Common myeloid progenitor, CD34-positive (primary cell): ENCODE data around the gene ACTR1A.
"Not testable (repeated sequence)": the region's sequence is repeated elsewhere in the genome, so short reads cannot be mapped to it uniquely, and the experiment has no call there.

ENCODE experiments used
- CTCF ChIA-PET: fragments of 350-600 bp; sonication (Branson Sonifier 250); formaldehyde crosslinking; loops from one replicate; lab custom pipeline; 2021; ENCODE audit warnings: antibody characterized with exemption; lab: Charles Lee
- POLR2A ChIA-PET: fragments of 350-600 bp; sonication (Branson Sonifier 250); formaldehyde crosslinking; loops from one replicate; lab custom pipeline; 2021; ENCODE audit warnings: antibody characterized with exemption; lab: Charles Lee
- DNase-seq, 3 donors: peaks; one replicate each; pipeline versions ENCODE4 v3.0.0 to v3.0.0-alpha.2; 2013
- H3K27ac ChIP-seq, 2 experiments: 1 replicate in 1 of 2; 2 replicates in 1 of 2; pipeline ENCODE4 v1.7.0; 2013; ENCODE audit warnings: inconsistent platforms in 2 of 2, low read length in 2 of 2, mild to moderate bottlenecking in 2 of 2, low read depth in 1 of 2, moderate library complexity in 1 of 2; ENCODE audit not compliant: severe bottlenecking in 2 of 2, insufficient read depth in 1 of 2, poor library complexity in 1 of 2
- H3K27me3 ChIP-seq, 5 experiments: replicated peaks in 2 of 5; 1 replicate in 3 of 5; 2 replicates in 2 of 5; pipeline versions ENCODE4 v1.6.1 to v1.7.0; 2013; ENCODE audit warnings: low read length in 4 of 5, mild to moderate bottlenecking in 2 of 5, moderate library complexity in 2 of 5, inconsistent platforms in 1 of 5; ENCODE audit not compliant: insufficient read depth in 5 of 5, control insufficient read depth in 4 of 5
- H3K36me3 ChIP-seq, 4 experiments: 1 replicate in 2 of 4; 2 replicates in 2 of 4; pipeline versions ENCODE4 v1.6.1 to v1.7.0; 2013; ENCODE audit warnings: low read length in 3 of 4, control low read depth in 1 of 4, mild to moderate bottlenecking in 1 of 4; ENCODE audit not compliant: control insufficient read depth in 4 of 4, insufficient read depth in 4 of 4
- H3K4me1 ChIP-seq, 4 experiments: 1 replicate in 3 of 4; 2 replicates in 1 of 4; pipeline versions ENCODE4 v1.6.1 to v1.7.1; 2013; ENCODE audit warnings: low read length in 3 of 4, mild to moderate bottlenecking in 3 of 4, control low read depth in 1 of 4, inconsistent platforms in 1 of 4, moderate library complexity in 1 of 4; ENCODE audit not compliant: control insufficient read depth in 4 of 4, insufficient read depth in 4 of 4; ENCODE audit errors: control extremely low read depth in 1 of 4
- H3K4me3 ChIP-seq, 7 experiments: 1 replicate in 4 of 7; 2 replicates in 3 of 7; pipeline versions ENCODE4 v1.5.1 to v1.7.0; 2013; ENCODE audit warnings: mild to moderate bottlenecking in 7 of 7, low read length in 6 of 7, moderate library complexity in 6 of 7, inconsistent platforms in 2 of 7, low read depth in 2 of 7, control low read depth in 1 of 7; ENCODE audit not compliant: insufficient read depth in 4 of 7, control insufficient read depth in 1 of 7; ENCODE audit errors: extremely low read depth in 1 of 7
- H3K9me3 ChIP-seq, 5 experiments: 1 replicate in 4 of 5; 2 replicates in 1 of 5; pipeline versions ENCODE4 v1.6.1 to v1.7.1; 2013; ENCODE audit warnings: low read length in 4 of 5, mild to moderate bottlenecking in 2 of 5, inconsistent platforms in 1 of 5, low read depth in 1 of 5, moderate library complexity in 1 of 5; ENCODE audit not compliant: control insufficient read depth in 4 of 5, insufficient read depth in 2 of 5; ENCODE audit errors: control extremely low read depth in 1 of 5
- WGBS: methylation state at CpG from one replicate; pipeline ENCODE4 v1.1.5; 2013; ENCODE audit not compliant: insufficient coverage; 5-methylcytosine and 5-hydroxymethylcytosine counted together

Gene ACTR1A

DNA sequence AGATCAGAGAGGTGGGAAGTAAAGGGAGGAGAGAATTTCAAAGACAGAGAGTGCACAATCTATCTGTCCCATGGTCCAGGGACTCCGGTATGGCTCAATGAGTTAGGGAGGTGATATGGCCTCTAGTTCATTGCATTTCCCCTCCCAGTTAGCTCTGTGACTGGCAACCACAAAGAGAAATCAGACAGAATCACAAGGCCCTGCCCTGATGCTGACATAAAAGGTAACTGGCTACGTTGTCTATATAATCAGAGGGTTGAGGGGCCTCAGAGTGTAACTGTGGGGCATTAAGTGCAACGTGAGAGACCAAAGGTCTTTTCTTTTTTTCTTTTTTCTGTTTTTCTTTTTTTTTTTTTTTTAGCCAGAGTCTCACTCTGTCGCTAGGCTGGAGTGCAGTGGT lies 43.9 kb downstream of the ACTR1A start:
- no CpG with 5 or more reads among the region's 4 CpGs for WGBS

GRCh38 chr10:102457591-102458150 lies 44.8 kb downstream of the ACTR1A start:
- Histone ChIP-seq H3K36me3 (peaks cover 4 to 24% (median 13%) of the 10 kb centered on the region in 4 experiments), H3K9me3 (no peaks in the 10 kb centered on the region), H3K27ac (no peak overlapping the region), H3K27me3 (peaks cover 0 to 7% (median 0%) of the 10 kb centered on the region in 5 experiments), H3K4me3 (no peak overlapping the region), H3K4me1 (peaks cover 0 to 27% (median 17%) of the 10 kb centered on the region in 4 experiments)
- POLR2A ChIA-PET, result no interaction called here
- CTCF ChIA-PET, result interaction anchor here (2.1 to 3.2 kb wide), 3 partner anchors 22 to 35 kb away, joined by 5 to 9 read pairs (median 6); partner anchors contain the start of gene CUEDC2
- WGBS, result 100% methylated on average over 7 of the region's 9 CpGs
- no peak for DNase-seq

More for the DNA sequence above, 43.9 kb downstream of the ACTR1A start:
- H3K27ac ChIP-seq, result no peak overlapping the region
- H3K4me3 ChIP-seq, result no peak overlapping the region
- peaks cover 0 to 25% (median 15%) of the 10 kb centered on the region in 4 experiments for H3K4me1 ChIP-seq
- DNase-seq, result no peak
- H3K36me3 ChIP-seq, result peaks cover 3 to 16% (median 8%) of the 10 kb centered on the region in 4 experiments
- ChIA-PET POLR2A (no interaction called here), CTCF (no interaction called here)
- H3K9me3 ChIP-seq, result no peaks in the 10 kb centered on the region
- H3K27me3 ChIP-seq, result peaks cover 0 to 15% (median 0%) of the 10 kb centered on the region in 5 experiments

DNA sequence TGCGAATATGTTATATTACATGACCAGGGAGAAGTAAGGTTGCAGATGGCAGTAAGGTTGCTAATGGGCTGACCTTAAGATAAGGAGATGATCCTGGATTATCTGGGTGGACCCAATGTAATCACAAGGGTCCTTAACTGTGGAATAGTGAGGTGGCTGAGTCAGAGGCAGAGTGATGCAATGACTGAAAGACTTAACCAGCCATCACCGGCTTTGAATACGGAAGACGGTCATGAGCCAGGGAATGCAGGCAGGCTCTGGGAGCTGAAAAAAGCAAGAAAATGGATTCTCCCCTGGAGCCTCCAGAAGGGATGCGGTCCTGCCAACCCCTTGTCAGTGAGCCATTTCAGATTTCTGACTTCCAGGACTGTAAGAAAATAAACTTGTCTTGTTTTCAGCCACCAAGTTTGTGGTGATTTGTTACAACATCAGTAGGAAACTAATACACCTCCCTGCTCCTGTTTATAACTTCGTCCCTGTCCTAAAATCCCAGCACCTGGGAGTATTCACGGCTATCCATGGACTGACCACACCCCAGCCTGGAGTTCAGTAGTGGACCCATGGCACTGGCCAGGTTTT lies 46.5 kb downstream of the ACTR1A start:
- H3K9me3 ChIP-seq, result no peaks in the 10 kb centered on the region
- DNase-seq, result no peak
- H3K27ac ChIP-seq, result no peak overlapping the region
- ChIA-PET POLR2A (no interaction called here), CTCF (interaction anchor here (0.5 to 3.2 kb wide), 5 partner anchors 21 to 36 kb away, joined by 3 to 9 read pairs (median 5); partner anchors contain the start of gene CUEDC2)
- WGBS, result 87% methylated on average over 6 of the region's 7 CpGs
- no peak overlapping the region for H3K4me3 ChIP-seq
- H3K27me3 ChIP-seq, result no peaks in the 10 kb centered on the region
- peaks cover 6 to 26% (median 15%) of the 10 kb centered on the region in 4 experiments for H3K4me1 ChIP-seq
- peaks cover 6 to 30% (median 16%) of the 10 kb centered on the region in 4 experiments for H3K36me3 ChIP-seq

GRCh38 chr10:102454662-102455487 lies 47.6 kb downstream of the ACTR1A start:
- 88% methylated on average over 8 of the region's 13 CpGs for WGBS
- H3K9me3 ChIP-seq, H3K4me3 ChIP-seq, H3K27me3 ChIP-seq, DNase-seq, H3K27ac ChIP-seq, POLR2A ChIA-PET: not testable (repeated sequence)
- Histone ChIP-seq H3K36me3 (peaks cover 6 to 30% (median 16%) of the 10 kb centered on the region in 4 experiments), H3K4me1 (peaks cover 6 to 28% (median 16%) of the 10 kb centered on the region in 4 experiments)
- CTCF ChIA-PET, result interaction anchor here (3.2 kb wide), 1 partner anchor 25 kb away, joined by 9 read pairs; no protein-coding TSS in a partner anchor

DNA sequence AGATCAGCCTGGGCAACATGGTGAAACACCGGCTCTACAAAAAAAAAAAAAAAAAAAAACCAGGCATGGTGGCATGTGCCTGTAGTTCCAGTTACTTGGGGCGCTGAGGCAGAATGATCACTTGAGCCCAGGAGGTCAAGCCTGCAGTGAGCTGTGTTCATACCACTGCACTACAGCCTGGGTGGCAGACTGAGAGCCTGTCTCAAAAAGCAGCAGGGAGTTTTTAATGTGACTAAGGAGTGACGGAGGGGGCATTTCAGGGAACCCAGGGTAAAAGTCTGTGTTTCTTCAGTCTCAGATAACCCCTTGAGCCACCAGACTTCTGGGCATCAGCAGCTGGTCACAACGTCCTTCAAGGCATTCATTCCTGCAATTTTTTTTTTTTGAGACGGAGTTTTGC lies 49.0 kb downstream of the ACTR1A start:
- Histone ChIP-seq H3K27ac (peak overlapping the region in 1 of 2 experiments; percentile 49), H3K27me3 (no peaks in the 10 kb centered on the region), H3K36me3 (peaks cover 6 to 30% (median 16%) of the 10 kb centered on the region in 4 experiments), H3K4me3 (no peak overlapping the region), H3K9me3 (no peaks in the 10 kb centered on the region), H3K4me1 (peaks cover 6 to 33% (median 21%) of the 10 kb centered on the region in 4 experiments)
- ChIA-PET POLR2A (interaction anchor here (0.6 kb wide), 1 partner anchor 26 kb away, joined by 4 read pairs; no protein-coding TSS in a partner anchor), CTCF (interaction anchor here (1.2 to 1.3 kb wide), 2 partner anchors 20 to 40 kb away, joined by 3 to 4 read pairs; no protein-coding TSS in a partner anchor)
- WGBS, result 98% methylated on average over 4 of the region's 5 CpGs
- DNase-seq, result no peak

- POLR2A ChIA-PET, result interaction anchor here (0.6 kb wide), 1 partner anchor 26 kb away, joined by 4 read pairs; no protein-coding TSS in a partner anchor
- H3K4me1 ChIP-seq, result peaks cover 6 to 33% (median 21%) of the 10 kb centered on the region in 4 experiments
Observed at GRCh38 chr10:102452672-102453340, 49.7 kb downstream of the ACTR1A start.

More at GRCh38 chr10:102452672-102453340, 49.7 kb downstream of the ACTR1A start:
- 87% methylated on average over 3 of the region's 3 CpGs for WGBS
- H3K27me3 ChIP-seq, result no peaks in the 10 kb centered on the region
- peaks cover 6 to 30% (median 16%) of the 10 kb centered on the region in 4 experiments for H3K36me3 ChIP-seq
- DNase-seq, result peak in 2 of 3 donors; percentile 49 to 64
- no peak overlapping the region for H3K4me3 ChIP-seq
- CTCF ChIA-PET, result interaction anchor here (0.6 to 2.0 kb wide), 6 partner anchors 10 to 49 kb away, joined by 3 to 8 read pairs (median 4); no protein-coding TSS in a partner anchor
- H3K27ac ChIP-seq, result peak overlapping the region in 1 of 2 experiments; percentile 49
- no peaks in the 10 kb centered on the region for H3K9me3 ChIP-seq
